DMS 273 treated with DMSO at 0.1 percent for 48 hours (cell line): ENCODE data around the gene MYO7B.
A peak's percentile ranks its signal among the peaks of the same experiment; 100 is the strongest.

Source experiments
- DNase-seq: peaks from one replicate; lab custom pipeline; 2025; lab: John Stamatoyannopoulos, UW

MYO7B gene

GRCh38 chr2:127535422-127535901, at the start of gene MYO7B:
TSS of gene MYO7B (plus strand) at chr2:127535683. CDS start at chr2:127559723, 24,040 bp downstream.
- DNase-seq, result no peak

DNA sequence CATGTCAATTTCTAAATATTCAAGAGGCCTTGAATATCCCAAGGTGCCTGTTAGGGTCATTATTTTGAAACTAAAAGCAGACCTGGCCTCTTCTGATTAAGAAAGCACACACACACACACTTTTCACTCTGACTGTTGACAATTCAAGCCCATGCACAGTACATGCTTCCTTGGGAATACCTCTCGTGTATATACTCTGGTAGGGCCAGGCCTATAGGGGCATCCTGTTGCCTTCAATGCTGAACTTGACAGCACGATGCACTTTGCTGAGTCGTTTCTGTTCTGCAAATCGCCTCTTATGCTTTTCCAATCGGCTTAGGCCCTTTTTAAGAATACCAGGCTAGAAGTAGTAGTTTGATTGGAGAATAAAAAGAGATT, 49.8 kb upstream of the MYO7B start:
- DNase-seq, result no peak

- DNase-seq, result no peak
These were observed 49.0 kb upstream of the MYO7B start for GRCh38 chr2:127486247-127487058.

- no peak for DNase-seq
These were observed 45.2 kb upstream of the MYO7B start for GRCh38 chr2:127490283-127490682.

- no peak for DNase-seq
These were observed 37.1 kb upstream of the MYO7B start for GRCh38 chr2:127498386-127498785.

DNA sequence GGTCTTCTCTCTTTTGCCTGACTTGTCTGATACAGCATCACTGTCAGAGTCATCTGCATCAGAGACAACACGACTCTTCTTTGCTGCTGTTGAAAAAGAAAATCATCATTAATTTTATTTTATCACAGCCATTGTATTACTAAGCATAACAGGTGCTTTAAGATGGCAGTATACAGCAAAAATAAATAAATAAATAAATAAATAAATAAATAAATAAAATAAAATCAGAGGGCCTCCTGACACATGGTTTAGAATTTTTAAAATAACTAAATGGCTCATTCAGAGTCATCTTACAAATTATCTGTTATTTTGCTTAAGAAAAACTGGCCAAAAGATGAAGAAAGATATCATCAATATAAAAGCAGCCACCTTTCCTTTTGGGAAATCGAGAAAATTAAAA, 32.0 kb upstream of the MYO7B start:
- no peak for DNase-seq

DNA sequence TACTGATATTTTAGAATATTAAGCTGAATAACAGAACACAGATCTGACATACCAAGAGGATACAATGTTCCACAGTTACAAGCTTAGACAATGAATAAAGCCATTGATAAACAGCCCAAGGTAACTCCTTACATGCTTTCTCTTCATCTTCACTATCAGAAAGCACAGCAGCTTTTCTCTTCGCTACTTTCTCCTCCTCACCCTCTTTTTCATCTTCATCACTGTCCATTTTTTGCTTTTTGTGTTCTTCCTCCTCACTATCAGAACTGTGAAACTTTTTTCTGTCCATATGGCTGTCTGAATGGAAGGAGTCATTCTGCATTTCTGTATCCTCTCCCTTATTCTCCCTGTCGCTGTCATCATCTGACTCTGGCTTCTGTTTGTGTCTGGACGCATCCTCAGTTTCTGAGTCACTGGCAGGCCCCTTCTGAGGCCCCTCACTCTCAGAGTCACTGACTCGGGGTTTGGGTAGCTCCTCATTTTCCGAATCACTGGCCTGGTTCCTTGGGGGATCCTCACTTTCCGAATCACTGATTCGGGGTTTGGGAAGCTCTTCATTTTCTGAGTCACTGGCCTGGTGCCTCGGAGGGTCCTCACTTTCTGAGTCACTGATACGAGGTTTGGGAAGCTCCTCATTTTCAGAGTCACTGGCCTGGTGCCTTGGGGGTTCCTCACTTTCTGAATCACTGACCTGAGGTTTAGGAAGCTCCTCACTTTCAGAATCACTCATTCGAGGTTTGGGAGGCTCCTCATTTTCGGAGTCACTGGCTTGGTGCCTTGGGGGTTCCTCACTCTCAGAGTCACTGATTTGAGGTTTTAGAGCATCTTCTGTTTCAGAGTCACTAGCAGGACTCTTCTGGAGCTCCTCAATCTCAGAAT, 30.7 kb upstream of the MYO7B start:
- DNase-seq, result no peak

DNA sequence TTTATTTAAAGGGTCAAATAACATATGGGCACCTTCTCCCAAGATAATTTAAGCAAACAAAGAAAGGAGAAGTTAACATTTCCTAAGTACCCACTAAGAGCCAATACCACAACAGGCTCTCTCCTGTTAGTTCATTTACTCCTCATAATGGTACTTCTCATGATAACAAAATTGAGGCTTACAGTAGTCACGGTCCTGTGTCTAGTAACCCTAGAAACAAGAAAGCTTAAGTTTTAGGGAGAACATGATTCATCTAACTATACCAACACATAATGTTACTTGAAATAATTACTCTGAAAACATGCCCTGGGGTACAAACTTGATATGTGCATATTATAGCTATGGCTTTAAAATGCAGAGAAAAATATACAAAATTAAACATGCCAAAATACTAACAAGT, 29.0 kb upstream of the MYO7B start:
- no peak for DNase-seq

GRCh38 chr2:127508023-127508630, 27.4 kb upstream of the MYO7B start:
- DNase-seq, result no peak

GRCh38 chr2:127508631-127509034, 26.9 kb upstream of the MYO7B start:
- DNase-seq, result peak; percentile 91

- DNase-seq, result no peak
These were observed 25.4 kb upstream of the MYO7B start for GRCh38 chr2:127510073-127510472.

DNA sequence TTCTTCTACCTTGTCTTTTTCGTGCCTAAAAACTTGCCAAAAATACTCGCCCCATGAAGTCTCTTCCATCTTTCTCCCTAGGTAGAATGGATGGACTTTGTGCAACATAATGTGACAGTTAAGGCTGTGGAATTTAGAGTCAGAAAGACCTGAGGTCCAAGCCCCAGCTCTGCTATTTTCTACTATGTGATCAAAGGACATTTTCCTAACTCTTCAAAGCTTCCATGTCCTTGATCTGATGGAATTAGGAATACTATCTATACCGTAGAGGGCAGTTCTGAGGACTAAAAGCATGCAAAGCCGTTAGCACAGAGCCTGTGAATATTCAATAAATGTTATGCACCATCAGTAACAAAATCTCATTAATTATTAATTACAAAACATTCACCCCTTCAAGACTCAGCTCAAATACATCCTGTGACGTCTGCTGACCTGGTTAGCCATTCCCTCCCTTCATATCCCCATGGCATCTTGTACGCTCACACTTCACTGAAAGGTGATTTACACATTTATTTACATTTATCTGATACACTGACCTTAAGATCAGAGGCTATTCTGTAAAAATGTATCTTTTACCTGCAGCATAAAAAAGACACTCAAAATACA, 24.3 kb upstream of the MYO7B start:
- DNase-seq, result no peak

- DNase-seq, result no peak
These were observed 23.6 kb upstream of the MYO7B start for GRCh38 chr2:127511917-127512316.

DNA sequence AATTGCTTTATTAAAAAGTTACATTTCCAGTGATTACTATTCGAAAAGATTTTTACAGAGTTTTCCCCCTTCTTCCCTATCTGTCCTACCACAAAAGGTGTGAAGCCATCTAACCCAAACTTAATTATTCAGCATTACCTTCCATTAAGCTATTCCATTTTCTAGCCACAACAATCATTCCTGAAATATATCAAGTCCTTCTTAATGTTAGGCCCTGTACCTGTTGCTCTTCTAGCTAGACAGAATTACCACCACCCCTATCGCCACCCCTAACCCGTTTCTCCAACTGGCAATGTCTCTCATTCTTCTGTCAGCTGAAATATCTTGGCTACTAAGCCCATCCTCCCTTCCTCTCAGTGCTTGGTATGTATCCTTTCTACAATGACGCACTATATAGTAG, 23.1 kb upstream of the MYO7B start:
- DNase-seq, result no peak

DNA sequence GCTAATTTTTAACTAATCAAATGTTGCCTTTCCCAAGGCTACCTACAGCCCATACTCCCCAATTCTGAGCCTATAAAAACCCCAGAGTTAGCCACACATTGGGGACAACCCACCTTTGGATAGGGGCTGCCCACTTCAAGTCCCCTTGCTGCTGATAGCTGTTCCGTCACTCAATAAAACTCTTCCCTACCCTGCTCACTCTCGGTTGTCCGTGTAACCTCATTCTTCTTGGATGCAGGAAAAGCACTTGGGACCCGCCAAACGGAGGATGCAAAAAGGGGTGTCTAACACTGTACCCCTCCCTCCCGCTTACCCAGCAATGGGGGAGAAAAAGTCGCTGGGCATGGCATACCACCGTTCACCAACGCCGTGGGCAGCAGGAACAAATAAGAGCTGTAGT, 21.4 kb upstream of the MYO7B start:
- DNase-seq, result no peak

- DNase-seq, result no peak
These were observed 21.0 kb upstream of the MYO7B start for GRCh38 chr2:127514485-127514884.

- DNase-seq, result no peak
These were observed 20.0 kb upstream of the MYO7B start for GRCh38 chr2:127515383-127515915.

- DNase-seq, result no peak
These were observed 19.3 kb upstream of the MYO7B start for GRCh38 chr2:127516041-127516762.

- no peak for DNase-seq
These were observed 18.0 kb upstream of the MYO7B start for GRCh38 chr2:127517465-127517864.

DNA sequence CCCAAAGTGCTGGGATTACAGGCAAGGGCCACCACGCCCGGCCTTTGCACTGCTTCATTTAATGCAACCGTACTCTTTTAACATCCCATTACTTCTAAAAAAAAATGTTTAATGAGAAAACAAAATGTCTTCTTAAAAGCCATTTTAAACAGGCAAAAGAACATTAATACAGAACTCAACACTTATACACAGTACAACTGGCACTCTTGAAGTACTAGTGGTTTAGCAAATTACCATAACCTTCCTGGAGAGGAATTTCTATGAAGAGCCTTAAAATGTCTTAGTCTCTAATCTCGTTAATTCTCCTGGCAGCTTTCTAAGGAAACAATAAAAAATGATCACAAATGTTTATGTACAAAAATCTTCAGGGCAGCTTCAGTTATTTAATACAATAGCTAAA, 15.1 kb upstream of the MYO7B start:
- DNase-seq, result no peak

- no peak for DNase-seq
These were observed 12.1 kb upstream of the MYO7B start for GRCh38 chr2:127523269-127523939.
